GM18499 (cell line): ENCODE data around the gene AXIN1.
"Not testable (repeated sequence)": the region's sequence is repeated elsewhere in the genome, so short reads cannot be mapped to it uniquely, and the experiment has no call there.

ENCODE experiments used
- ATAC-seq: cut with Tn5 transposase; IDR thresholded peaks from one replicate; pipeline ENCODE4 v1.9.1; 2021; ENCODE audit warnings: moderate number of reproducible peaks; ENCODE audit not compliant: insufficient read depth, unreplicated experiment

The AXIN1 gene

GRCh38 chr16:381789-382717 lies 29.5 kb upstream of the AXIN1 start, which contains the start of gene PGAP6:
PGAP6 (minus strand) TSS chr16:381978; CDS start chr16:381821, 157 bp downstream.
- ATAC-seq = no peak

- ATAC-seq = no peak
These were observed 28.7 kb upstream of the AXIN1 start for GRCh38 chr16:381012-381788.

GRCh38 chr16:380762-381011 lies 28.2 kb upstream of the AXIN1 start:
- no peak for ATAC-seq

GRCh38 chr16:379961-380761 lies 27.6 kb upstream of the AXIN1 start:
- ATAC-seq = no peak

GRCh38 chr16:379183-379960 lies 26.8 kb upstream of the AXIN1 start:
- no peak for ATAC-seq

- no peak for ATAC-seq
These were observed 26.3 kb upstream of the AXIN1 start for GRCh38 chr16:378821-379182.

GRCh38 chr16:378113-378820 lies 25.7 kb upstream of the AXIN1 start:
- ATAC-seq = not testable (repeated sequence)

GRCh38 chr16:377419-377951 lies 25.0 kb upstream of the AXIN1 start:
- ATAC-seq = no peak

- no peak for ATAC-seq
These were observed 24.4 kb upstream of the AXIN1 start for GRCh38 chr16:376817-377418.

- no peak for ATAC-seq
These were observed 23.6 kb upstream of the AXIN1 start for GRCh38 chr16:375927-376816.

GRCh38 chr16:375212-375611 lies 22.7 kb upstream of the AXIN1 start:
- ATAC-seq = no peak

- no peak for ATAC-seq
These were observed 22.0 kb upstream of the AXIN1 start for GRCh38 chr16:374616-374926.

- ATAC-seq = no peak
These were observed 21.5 kb upstream of the AXIN1 start for GRCh38 chr16:373848-374615.

GRCh38 chr16:373020-373598 lies 20.6 kb upstream of the AXIN1 start:
- no peak for ATAC-seq

- ATAC-seq = no peak
These were observed 19.9 kb upstream of the AXIN1 start for GRCh38 chr16:372302-372983.

GRCh38 chr16:371515-372301 lies 19.2 kb upstream of the AXIN1 start:
- ATAC-seq = no peak
